Stimulated activated CD4-positive, alpha-beta T cell treated with anti-CD3 and anti-CD28 coated beads, Interleukin-12 subunit alpha, Interleukin-12 subunit beta, amount 100 ng/mL, for 48 hours (primary cell): ENCODE measurements around the gene KCNG1.

Experiments used
- DNase-seq, 3 donors: peaks; one replicate each; pipeline ENCODE4 v3.0.0-alpha.2; 2020; ENCODE audit warnings: low read depth in 2 of 3, low spot score in 1 of 3

The KCNG1 gene

GRCh38 chr20:51036827-51037531 lies 14.1 kb upstream of the KCNG1 start:
- DNase-seq: no peak

GRCh38 chr20:51036226-51036625 lies 13.3 kb upstream of the KCNG1 start:
- DNase-seq: no peak

GRCh38 chr20:51034988-51035656 lies 12.2 kb upstream of the KCNG1 start:
- no peak for DNase-seq

GRCh38 chr20:51034476-51034875 lies 11.6 kb upstream of the KCNG1 start:
- DNase-seq: no peak

GRCh38 chr20:51029963-51030920 lies 7.3 kb upstream of the KCNG1 start:
- DNase-seq: no peak

- DNase-seq: no peak
Observed at GRCh38 chr20:51029556-51029955, 6.6 kb upstream of the KCNG1 start.

- DNase-seq: no peak
Observed at GRCh38 chr20:51028616-51029212, 5.8 kb upstream of the KCNG1 start.

- no peak for DNase-seq
Observed at GRCh38 chr20:51027035-51027795, 4.3 kb upstream of the KCNG1 start.

GRCh38 chr20:51026269-51026668 lies 3.4 kb upstream of the KCNG1 start:
- no peak for DNase-seq

GRCh38 chr20:51024761-51025160 lies 1.9 kb upstream of the KCNG1 start:
- no peak for DNase-seq

GRCh38 chr20:51023617-51024155 lies 779 bp upstream of the KCNG1 start:
- no peak for DNase-seq

- no peak for DNase-seq
Observed at GRCh38 chr20:51022227-51022802, 592 bp downstream of the KCNG1 start.

- DNase-seq: no peak
Observed at GRCh38 chr20:51021067-51022025, 1.6 kb downstream of the KCNG1 start.

GRCh38 chr20:51020657-51021056 lies 2.2 kb downstream of the KCNG1 start:
- DNase-seq: no peak

- no peak for DNase-seq
Observed at GRCh38 chr20:51019656-51020592, 3.0 kb downstream of the KCNG1 start.

GRCh38 chr20:51017251-51017650 lies 5.7 kb downstream of the KCNG1 start:
- DNase-seq: no peak

GRCh38 chr20:51016521-51016920 lies 6.4 kb downstream of the KCNG1 start:
- no peak for DNase-seq
